Embryonic facial prominence (tissue), 1 donor: Measurements from ENCODE around the gene SMARCC2.
"Not testable (repeated sequence)": the region's sequence is repeated elsewhere in the genome, so short reads cannot be mapped to it uniquely, and the experiment has no call there.

Source experiments
- DNase-seq: peaks from one replicate; pipeline ENCODE4 v3.0.0-alpha.2; 2016; ENCODE audit errors: extremely low spot score

Gene SMARCC2

GRCh38 chr12:56208006-56208405, 18.7 kb upstream of the SMARCC2 start:
- no peak for DNase-seq

DNA sequence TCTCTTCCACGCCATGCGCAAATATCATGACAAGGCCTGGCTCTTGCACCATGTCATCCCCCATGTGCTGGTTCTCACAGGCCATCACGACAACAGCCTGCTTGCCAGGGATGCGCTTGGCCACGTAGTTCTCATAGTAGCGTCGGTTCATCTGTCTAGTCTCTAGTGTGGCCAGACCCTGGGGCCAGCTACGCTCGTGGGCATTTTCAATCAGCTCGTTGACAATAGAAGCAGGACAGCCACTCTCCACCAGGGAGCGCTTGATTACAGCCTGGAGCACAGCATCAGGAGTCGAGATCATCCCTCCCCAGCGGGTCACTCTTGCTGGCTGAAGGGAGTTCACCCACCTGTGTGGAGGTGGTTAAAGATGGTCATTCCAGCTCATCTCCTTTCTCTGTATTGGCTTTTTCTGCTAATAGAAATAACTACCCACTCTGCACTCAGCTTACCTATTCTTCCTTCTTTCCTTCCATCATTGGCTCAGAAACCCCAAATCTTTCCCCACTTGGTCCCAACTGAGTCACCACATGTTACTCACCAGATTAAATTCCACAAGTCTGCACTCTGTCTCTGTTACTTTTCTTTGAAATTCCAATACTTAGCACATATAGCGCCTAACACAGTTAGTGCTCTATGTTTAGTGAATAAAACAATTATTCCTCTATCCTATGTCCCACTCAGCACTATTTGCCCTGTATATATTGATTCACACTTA, 17.3 kb upstream of the SMARCC2 start:
- DNase-seq, result no peak

GRCh38 chr12:56205445-56205844, 16.2 kb upstream of the SMARCC2 start:
- no peak for DNase-seq

- DNase-seq, result no peak
Observed at GRCh38 chr12:56204275-56204674, 15.0 kb upstream of the SMARCC2 start.

GRCh38 chr12:56202838-56203237, 13.6 kb upstream of the SMARCC2 start:
- DNase-seq, result no peak

- no peak for DNase-seq
Observed at GRCh38 chr12:56202366-56202765, 13.1 kb upstream of the SMARCC2 start.

GRCh38 chr12:56198836-56199235, 9.6 kb upstream of the SMARCC2 start:
- DNase-seq, result no peak

GRCh38 chr12:56197921-56198635, 8.8 kb upstream of the SMARCC2 start:
- no peak for DNase-seq

DNA sequence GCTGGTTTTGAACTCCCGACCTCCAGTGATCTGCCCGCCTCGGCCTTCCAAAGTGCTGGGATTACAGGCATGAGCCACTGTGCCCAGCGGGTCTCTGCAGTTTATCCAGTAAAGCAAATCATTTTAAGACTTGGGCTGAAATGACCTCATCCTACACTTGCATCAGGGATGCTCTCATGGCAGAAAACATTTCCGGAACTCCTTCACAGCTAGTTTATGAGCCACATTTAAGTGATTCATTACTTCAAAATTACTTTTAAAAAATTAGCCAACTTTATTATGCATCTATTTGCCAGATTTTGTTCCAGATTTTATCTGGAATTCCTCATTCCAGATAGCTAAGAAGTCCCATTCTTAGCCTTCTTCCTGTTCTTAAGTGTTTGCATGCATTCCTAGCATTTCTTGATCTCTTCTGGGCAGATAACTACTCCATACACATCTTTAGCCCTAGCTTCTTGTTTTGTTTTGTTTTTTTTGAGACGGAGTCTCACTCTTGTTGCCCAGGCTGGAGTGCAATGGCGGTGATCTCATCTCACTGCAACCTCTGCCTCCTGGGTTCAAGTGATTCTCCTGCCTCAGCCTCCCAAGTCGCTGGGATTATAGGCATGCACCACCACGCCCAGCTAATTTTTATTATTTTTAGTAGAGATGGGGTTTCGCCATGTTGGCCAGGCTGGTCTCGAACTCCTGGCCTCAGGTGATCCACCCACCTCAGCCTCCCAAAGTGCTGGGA, 7.7 kb upstream of the SMARCC2 start:
- DNase-seq, result not testable (repeated sequence)

- DNase-seq, result peak; percentile 52
Observed at GRCh38 chr12:56193025-56193578, 3.8 kb upstream of the SMARCC2 start.

DNA sequence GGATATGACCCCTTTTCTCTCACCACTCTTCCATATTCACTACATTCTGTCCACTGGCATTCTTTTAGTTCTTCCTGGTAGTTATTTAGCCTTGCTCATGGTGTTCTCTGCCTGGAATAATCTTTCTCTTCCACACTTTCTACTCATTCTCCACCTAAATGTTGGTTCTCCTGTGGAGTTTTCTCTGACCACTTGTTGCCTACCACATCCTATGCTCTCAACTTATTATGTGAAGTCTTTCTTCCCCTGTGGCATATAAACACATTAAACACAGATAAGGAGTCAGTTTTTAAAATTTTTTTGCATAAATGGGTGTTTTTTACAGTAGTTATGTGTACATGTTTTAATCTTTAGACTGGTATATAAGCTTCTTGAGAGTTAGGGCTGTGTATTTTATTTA, 3.3 kb upstream of the SMARCC2 start:
- DNase-seq, result no peak

DNA sequence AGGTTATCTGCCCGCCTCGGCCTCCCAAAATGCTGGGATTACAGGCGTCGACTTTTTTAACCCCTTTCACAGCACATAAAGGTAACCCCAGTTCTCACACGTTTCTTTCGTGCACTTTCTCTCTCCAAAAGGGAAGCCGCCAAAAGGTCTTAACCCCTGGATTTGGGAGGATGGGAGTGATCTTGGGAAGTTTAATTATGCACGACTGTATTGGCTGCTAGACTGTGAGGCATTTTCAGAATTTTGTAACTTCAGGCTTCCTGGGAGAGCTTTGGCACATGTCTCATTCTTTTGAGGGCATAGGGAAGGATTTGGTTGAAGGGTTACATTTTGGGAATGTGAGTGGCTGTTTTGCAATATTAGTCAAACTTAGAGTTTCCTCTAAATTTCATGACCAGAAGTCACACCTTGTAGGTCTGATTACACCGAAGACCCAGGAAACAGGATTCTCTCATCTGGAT, 1.4 kb upstream of the SMARCC2 start:
- DNase-seq, result no peak

DNA sequence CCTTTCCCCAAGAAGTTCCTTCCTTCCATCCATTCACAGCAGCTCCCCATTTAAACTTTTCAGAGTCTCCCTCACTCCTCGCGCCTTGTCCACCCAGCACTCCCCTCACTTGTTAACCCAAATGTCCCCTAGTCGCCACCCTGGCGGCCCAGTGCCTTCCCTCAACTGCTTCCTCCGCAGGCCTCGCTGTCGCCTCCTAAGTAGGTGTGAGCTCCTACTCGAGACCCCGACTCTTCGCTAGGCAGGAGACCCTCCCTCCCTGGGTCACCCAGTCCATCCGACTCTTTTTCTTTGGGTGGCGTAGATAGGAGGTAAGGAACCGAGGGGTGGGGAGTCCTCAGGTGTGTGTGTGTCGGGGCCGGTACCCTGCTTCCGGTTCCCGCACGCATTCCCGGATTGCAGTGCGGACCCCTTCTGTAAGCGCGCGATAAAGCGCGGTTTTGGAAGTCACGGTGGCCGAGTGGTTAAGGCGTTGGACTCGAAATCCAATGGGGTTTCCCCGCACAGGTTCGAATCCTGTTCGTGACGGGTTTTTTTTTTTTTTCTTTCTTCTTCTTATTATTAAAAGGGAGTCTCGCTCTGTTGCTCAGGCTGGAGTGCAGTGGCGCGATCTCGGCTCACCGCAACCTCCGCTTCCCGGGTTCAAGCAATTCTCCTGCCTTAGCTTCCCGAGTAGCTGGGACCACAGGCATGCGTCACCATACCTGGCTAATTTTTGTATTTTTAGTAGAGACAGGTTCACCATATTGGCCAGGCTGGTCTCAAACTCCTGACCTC, 823 bp upstream of the SMARCC2 start:
- DNase-seq, result peak; percentile 71

GRCh38 chr12:56188778-56189098, 545 bp downstream of the SMARCC2 start:
- no peak for DNase-seq

DNA sequence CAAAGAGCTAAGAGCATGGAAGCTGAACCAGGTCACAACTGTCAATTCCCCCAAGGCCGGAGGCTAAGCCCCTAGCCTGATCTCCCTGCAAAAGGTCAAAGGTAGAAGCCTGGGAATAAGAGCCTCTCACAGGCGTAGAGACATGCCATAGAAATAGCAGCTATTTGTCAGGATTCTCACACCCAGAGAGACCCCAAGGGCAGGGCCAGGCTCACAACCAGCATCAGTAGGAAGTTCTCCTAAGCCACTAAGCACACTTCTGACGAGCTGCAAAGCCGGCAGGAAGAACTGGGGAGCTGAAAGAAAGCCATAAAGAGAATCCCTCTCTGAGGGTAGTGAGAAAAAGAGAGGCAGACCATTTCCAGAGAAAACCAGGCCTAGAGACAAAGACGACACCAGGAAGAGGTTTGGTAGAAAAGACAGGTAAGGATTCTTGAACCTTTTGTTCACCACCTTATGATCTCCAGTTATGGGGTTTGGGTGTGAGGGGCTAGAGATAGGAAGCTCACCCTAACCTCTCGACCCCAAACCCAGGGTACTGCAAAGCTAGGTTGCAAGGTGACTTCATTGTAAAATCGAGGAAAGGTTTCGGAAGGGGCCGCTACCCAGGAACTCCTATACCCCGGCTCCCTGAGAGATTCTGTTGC, 1.0 kb downstream of the SMARCC2 start:
- DNase-seq, result no peak

DNA sequence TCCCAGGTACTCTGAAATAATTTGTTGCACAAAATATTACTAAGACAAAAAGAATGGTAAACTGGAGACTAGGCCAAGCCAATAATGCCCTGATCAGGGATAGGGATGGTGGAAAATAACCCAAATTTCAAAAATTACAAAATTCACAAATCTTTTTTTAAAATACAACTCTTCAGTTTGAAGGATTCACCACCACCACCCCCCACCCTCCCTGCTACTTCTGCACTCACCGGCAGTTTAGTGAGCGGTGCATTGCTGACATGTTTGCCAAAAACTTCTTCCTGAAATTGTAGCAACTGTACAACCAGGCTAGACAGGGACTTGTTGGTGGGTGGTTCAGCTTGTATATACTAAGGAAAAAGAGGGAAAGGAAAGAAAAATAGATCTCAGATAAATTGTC, 2.3 kb downstream of the SMARCC2 start:
- no peak for DNase-seq

GRCh38 chr12:56178347-56178746, 10.9 kb downstream of the SMARCC2 start:
- DNase-seq, result no peak

DNA sequence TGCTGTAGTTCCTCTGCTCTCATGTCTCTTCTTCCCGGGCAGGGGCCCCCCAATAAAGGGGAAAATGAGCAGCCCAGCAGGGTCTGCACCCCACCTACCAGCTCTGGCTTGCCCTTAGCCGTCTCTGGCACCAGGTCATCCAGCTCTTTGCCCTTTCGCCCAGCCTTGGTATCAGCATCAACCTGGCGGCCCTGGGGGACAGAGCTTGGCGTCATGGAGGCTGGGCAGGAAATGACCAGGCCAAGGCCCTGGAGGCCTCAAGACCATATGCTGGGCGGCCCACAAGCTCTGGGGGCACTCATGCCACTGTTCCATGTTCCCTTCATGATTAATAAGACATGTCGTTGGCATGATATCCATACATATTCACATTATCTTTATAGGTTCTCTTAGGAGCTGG, 16.4 kb downstream of the SMARCC2 start:
- no peak for DNase-seq

DNA sequence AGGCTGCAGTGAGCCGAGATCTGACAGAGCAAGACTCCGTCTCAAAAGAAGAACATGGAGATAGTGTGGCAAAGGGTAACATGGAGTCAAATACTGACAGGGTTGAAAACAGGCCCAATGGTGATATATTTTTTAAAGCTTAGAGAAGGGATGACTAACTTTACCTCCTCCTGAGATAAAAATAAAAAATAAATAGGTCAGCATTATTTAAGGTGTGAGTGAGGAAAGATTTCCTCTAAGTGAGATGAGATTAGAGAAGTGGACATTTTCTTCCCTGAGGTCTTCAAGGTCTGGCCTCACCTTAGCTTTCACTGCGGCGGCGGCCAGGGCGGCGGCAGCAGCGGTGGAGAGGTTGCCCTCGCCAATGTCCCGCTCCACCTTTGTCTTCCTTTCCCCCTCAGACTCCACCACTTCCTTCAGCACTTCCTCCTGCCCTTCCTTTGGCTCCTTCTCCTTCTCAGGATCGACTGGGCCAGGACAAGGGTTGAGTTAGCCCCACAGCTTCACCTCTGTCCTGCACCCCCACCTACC, 20.0 kb downstream of the SMARCC2 start:
- DNase-seq, result no peak

- no peak for DNase-seq
Observed at GRCh38 chr12:56165369-56165768, 23.9 kb downstream of the SMARCC2 start.

DNA sequence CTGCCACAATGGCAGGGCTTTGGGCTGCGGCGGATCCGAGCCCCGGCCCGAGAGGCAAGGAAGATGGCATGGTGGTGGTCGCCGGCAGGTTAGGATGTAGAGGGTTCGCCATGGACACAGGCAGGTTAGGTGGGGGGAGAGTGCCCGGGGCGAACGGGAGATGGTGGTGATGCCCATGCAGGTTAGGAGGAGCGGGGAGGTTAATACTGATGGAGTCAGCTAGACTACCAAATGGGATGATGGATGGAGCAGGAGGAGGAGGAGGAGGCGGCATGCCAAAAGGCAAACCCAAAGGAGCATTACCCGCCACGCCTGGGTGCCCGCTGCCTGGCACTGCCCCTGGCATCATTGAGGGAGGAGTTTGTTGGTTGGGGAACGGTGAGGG, 24.9 kb downstream of the SMARCC2 start:
- DNase-seq, result no peak
